ENCODE data around the gene ZNF217.
"Not testable (repeated sequence)": the region's sequence is repeated elsewhere in the genome, so short reads cannot be mapped to it uniquely, and the experiment has no call there.

GRCh38 chr20:53536382-53536781 is 57.3 kb downstream of the ZNF217 start:
- not testable (repeated sequence) for TF ChIP-seq POLR2A, POLR2AphosphoS5 (IDR thresholded peaks at IDR 0.05; ENCODE audit: low read depth, low read length)
